Endothelial cell of umbilical vein (primary cell): Measurements from ENCODE around the gene EPS8L2.

Experiments
- EZH2 ChIP-seq: IDR thresholded peaks from 2 replicates; pipeline ENCODE4 v1.6.1; 2012; ENCODE audit warnings: borderline replicate concordance, low read depth, mild to moderate bottlenecking, moderate library complexity, low read length, inconsistent platforms; ENCODE audit not compliant: severe bottlenecking
- FOS ChIP-seq: IDR thresholded peaks from 2 replicates; pipeline ENCODE4 v1.6.1; 2011; ENCODE audit warnings: mild to moderate bottlenecking, low read length, moderate library complexity, borderline replicate concordance; ENCODE audit not compliant: insufficient read depth
- POLR2AphosphoS5 ChIP-seq: IDR thresholded peaks from 2 replicates; pipeline ENCODE4 v1.6.1; 2012; ENCODE audit warnings: low read depth, mild to moderate bottlenecking, control low read depth, low read length, moderate library complexity; ENCODE audit not compliant: insufficient read depth
- TF ChIP-seq, protein P1 (sequence below), 2 donors: IDR thresholded peaks; 1 replicate in 1 of 2; 2 replicates in 1 of 2; pipeline ENCODE4 v1.5.1; 2011; ENCODE audit warnings: low read length in 2 of 2, mild to moderate bottlenecking in 2 of 2, moderate library complexity in 2 of 2, control low read depth in 1 of 2, inconsistent platforms in 1 of 2, low read depth in 1 of 2; ENCODE audit not compliant: insufficient read depth in 1 of 2; ENCODE audit errors: extremely low read depth in 1 of 2

DNA sequence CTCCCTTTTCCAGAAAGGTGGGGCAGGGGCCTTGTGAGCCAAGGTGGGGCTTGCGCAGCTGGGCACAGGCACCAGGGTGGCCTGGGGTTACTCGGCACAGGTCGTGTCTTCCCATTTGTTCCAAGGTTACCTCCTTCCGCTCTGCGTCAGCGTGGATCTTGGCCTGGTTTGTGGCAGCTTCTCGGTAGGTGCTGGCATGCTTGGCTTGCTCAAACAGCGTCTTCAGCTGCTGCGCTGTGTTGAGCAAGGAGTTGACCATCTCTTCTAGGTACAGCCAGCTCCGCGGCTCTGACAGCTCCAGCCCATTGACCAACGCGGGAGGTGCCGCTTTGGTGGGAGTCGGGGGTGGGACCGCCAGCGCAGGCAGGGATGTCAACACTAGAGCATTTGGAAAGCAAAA lies 31.6 kb upstream of the EPS8L2 start:
- TF ChIP-seq FOS (no peak), POLR2AphosphoS5 (no peak), EZH2 (no peak)
- TF ChIP-seq, protein P1, sequence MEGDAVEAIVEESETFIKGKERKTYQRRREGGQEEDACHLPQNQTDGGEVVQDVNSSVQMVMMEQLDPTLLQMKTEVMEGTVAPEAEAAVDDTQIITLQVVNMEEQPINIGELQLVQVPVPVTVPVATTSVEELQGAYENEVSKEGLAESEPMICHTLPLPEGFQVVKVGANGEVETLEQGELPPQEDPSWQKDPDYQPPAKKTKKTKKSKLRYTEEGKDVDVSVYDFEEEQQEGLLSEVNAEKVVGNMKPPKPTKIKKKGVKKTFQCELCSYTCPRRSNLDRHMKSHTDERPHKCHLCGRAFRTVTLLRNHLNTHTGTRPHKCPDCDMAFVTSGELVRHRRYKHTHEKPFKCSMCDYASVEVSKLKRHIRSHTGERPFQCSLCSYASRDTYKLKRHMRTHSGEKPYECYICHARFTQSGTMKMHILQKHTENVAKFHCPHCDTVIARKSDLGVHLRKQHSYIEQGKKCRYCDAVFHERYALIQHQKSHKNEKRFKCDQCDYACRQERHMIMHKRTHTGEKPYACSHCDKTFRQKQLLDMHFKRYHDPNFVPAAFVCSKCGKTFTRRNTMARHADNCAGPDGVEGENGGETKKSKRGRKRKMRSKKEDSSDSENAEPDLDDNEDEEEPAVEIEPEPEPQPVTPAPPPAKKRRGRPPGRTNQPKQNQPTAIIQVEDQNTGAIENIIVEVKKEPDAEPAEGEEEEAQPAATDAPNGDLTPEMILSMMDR (IDR thresholded peaks at IDR 0.05; ENCODE audit: extremely low read depth in 1 of 2, insufficient read depth in 1 of 2, low read depth in 1 of 2, low read length in 2 of 2), result no peak
